NK-92 (cell line): ENCODE results near the gene RHBDL2.
"Not testable (repeated sequence)": the region's sequence is repeated elsewhere in the genome, so short reads cannot be mapped to it uniquely, and the experiment has no call there.

Experiments used
- DNase-seq: peaks from one replicate; lab custom pipeline; 2025; ENCODE audit not compliant: unreplicated experiment; lab: John Stamatoyannopoulos, UW

The RHBDL2 gene

GRCh38 chr1:38941527-38942019 is at the start of gene RHBDL2:
RHBDL2 (minus strand) TSS chr1:38941830; CDS start chr1:38919212, 22,618 bp downstream.
- DNase-seq = no peak

DNA sequence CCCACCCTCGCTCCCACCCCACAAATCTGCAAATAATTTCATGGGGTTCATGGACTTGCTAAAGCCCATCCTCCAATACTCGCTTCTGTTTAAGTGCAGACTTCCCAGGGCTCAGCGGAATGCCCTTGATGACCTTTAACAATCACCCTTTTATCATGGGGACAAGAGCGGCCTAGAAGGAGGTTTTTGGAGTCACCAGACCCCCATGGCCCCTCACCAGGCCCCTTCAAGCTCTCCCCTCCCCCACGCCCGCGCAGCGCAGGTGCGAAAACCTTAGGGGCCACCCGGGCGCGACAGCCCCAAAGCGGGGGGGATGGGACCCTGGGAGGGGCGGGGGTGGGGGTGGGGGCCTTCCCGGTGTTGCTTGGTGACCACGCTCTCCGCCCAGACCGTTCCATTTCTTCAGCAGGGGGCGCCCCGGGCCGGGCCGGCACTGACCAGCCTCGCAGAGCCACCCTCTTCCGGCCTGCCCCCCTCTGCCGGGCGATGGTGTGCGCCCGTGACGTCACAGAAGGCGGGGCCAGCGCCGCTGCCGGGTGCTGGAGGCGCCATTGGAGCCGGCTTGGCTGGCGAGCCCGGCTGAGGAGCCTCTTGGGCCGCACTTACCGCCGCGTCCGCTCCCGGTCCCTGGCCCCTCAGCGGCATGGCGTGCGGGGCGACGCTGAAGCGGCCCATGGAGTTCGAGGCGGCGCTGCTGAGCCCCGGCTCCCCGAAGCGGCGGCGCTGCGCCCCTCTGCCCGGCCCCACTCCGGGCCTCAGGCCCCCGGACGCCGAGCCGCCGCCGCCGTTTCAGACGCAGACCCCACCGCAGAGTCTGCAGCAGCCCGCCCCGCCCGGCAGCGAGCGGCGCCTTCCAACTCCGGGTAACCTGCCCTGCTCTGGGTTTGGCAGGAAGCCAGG is 49.4 kb upstream of the RHBDL2 start, which contains the start of gene AKIRIN1:
Gene AKIRIN1, plus strand, starts transcription at position 539 of the 900 bp plus-strand sequence. Its CDS starts 105 bp downstream, at position 644.
- peak; percentile 40 for DNase-seq

- DNase-seq = no peak
Observed at GRCh38 chr1:38990386-38990737, 48.7 kb upstream of the RHBDL2 start.

- no peak for DNase-seq
Observed at GRCh38 chr1:38989979-38990378, 48.3 kb upstream of the RHBDL2 start.

GRCh38 chr1:38979380-38979779 is 37.8 kb upstream of the RHBDL2 start:
- DNase-seq = not testable (repeated sequence)

DNA sequence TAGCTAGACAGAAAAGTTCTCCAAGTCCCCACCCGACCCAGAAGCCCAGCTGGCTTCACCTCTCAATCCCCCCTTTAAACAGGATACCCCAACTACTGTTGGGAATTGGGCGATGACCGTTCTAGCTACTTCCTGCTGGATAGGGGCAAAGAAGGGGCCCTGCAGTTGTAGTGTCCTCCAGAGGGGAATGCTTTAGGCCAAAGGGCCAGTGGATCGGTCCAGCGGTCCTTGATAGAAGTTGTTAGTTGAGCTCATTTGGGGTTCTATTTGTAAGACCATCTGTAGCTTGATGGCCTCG is 36.6 kb upstream of the RHBDL2 start:
- DNase-seq = not testable (repeated sequence)

DNA sequence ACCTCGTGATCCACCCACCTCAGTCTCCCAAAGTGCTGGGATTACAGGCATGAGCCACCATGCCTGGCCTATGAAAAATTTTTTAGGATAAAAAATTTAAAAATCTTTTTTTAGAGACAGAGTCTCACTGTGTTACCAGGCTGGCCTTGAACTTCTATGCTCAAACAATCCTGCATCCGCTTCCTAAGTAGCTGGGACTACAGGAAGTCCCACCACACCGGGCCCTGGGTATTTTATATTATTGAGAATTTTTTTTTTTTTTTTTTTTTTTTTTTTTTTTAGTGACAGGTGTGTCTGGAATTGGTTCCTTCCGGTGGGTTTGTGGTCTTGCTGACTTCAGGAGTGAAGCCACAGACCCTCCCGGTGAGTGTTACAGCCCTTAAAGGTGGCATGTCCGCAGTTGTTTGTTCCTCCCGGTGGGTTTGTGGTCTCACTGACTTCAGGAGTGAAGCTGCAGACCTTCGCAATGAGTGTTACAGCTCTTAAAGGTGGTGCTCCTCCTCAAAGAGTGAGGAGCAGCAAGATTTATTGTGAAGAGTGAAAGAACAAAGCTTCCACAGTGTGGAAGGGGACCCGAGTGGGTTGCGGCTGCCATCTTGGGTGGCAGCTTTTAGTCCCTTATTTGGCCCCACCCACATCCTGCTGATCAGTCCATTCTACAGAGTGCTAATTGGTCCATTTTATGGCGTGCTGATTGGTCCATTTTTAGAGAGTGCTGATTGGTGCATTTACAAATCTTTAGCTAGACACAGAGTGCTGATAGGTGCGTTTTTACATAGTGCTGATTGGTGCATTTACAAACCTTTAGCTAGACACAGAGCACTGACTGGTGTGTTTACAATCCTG is 36.0 kb upstream of the RHBDL2 start:
- not testable (repeated sequence) for DNase-seq

- DNase-seq = no peak
Observed at GRCh38 chr1:38973659-38974437, 32.2 kb upstream of the RHBDL2 start.

DNA sequence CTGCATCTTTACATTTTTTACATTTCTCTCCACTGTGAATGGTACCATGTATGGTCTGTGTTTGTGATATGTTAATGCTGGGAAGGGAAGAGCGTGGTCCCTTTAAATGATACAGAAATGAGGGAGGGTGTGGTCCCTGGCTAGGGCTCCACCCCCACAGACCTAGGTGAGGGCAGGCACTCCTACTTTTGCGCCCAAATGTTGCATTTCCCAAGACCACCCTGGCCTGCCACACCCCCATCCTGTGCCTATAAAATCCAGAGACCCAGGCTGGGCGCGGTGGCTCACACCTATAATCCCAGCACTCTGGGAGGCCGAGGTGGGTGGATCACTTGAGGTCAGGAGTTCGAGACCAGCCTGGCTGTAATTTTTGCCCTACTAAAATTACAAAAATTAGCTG is 31.5 kb upstream of the RHBDL2 start:
- not testable (repeated sequence) for DNase-seq

GRCh38 chr1:38964140-38964548 is 22.5 kb upstream of the RHBDL2 start:
- DNase-seq = no peak

DNA sequence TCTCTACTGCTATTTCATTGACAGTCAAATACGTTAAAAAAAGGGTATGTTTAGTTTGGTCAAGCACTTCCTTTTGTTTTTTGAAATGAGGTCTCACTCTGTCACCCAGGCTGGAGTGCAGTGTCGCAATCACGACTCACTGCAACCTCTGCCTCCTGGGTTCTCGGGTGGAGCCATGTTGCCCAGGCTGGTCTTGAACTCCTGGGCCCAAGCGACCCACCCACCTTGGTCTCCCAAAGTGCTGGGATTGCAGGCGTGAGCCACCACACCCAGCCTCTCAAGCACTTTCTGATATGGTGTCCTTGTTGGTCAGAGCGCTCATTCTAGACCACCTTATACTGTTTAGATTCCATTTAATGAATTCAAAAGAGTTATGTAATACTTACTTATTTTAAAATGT is 20.9 kb upstream of the RHBDL2 start:
- DNase-seq = peak; percentile 3

GRCh38 chr1:38962113-38962512 is 20.5 kb upstream of the RHBDL2 start:
- no peak for DNase-seq

DNA sequence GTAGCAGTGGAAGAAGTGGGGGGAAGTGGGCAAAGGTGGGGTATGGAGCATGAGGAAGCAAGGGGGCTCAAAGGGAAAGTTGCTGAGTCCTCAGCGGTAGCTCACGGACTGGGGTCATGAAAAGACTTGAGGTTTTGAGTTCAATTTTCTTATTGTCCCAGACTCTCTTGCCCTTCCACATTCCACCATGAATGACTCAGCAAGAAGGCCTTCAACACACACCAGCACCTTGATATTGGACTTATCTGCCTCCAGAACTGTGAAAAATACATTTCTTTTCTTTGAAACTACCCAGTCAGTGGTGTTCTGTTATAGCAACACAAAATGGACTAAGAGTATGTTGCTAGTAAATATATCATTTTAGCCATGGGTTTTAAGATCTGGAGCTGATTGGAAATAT is 17.3 kb upstream of the RHBDL2 start:
- no peak for DNase-seq

DNA sequence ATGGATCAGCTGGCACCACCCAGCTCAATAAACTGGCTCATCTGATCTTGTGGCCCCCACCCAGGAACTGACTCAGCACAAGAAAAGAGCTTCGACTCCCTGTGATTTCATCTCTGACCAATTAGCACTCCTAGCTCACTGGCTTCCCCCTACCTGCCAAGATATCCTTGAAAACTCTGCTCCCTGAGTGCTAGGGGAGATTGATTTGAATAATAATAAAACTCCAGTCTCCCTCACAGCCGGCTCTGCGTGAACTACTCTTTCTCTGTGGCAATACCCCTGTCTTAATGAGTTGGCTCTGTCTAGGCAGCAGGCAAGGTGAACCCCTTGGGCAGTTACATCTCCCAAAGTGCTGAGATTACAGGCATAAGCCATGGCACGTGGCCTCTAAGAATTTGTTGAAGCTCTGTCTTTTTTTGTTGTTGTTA is 11.8 kb upstream of the RHBDL2 start:
- DNase-seq = no peak

DNA sequence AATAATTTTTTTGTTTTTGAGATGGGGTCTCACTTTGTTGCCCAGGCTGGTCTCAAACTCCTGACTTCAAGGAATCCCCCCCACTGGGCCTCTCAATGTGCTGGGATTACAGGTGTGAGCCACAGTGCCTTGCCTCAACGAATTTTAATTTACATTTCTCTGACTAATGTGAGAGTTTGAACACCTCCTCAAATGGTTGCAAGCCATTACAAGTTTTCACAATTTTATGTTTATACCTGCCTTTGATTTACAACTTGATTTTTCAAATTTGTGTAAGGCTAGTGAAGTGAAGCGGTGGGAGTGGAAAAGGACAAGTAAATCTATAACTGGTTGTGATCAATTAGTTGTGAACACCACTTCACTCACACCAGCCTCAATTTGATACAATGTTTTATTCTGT is 8.9 kb upstream of the RHBDL2 start:
- DNase-seq = no peak

- DNase-seq = no peak
Observed at GRCh38 chr1:38944547-38944946, 2.9 kb upstream of the RHBDL2 start.

DNA sequence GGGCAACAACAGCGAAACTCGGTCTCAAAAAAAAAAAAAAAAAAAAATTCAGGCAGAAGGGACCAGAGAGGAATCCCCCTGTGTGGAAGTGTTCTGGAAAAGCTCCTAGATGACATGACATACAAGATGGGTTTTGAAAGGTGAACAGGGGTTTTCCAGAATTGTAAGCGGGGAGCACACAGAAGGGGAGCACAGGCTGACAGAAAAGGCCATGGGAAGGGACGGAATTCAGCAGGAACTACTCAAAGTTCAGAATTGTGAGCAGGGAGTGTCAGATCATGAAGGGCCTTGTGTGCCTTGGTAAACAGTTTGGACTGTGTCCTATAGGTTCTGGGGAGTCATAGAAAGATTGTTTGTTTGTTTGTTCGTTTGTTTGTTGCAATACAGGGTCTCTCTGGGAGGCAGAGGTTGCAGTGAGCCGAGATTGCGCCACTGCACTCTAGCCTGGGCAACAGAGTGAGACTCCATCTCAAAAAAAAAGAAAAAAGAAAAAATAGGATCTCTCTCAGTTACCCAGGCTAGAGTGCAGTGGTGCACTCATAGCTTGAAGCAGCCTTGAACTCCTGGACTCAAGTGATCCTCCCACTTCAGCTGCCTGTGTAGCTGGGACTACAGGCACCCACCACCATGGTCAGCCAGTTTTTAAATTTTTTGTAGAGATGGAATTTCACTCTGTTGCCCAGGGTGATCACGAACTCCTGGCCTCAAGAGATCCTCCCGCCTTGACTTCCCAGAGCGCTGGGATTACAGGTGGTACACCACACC is 1.2 kb upstream of the RHBDL2 start:
- DNase-seq = no peak

DNA sequence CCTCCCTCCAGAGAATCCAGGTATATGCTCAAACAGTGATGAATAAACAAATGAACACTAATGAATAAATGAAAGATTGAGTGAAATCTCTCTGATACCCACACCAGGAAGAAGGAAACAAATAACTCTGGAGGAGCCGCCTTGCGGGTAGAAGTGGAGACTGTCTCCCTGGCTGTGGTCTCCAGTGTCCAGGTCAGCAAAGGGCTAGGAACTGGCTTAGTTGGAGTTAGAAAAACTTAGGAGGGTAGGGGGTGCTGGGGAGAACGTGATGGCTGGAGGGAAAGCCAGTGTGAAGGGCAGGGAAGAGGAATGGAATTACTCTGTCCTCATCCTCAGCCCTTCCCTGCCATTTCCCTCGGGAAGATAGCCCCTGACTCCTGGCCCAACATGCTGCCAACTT is 537 bp downstream of the RHBDL2 start:
- no peak for DNase-seq

GRCh38 chr1:38940339-38941047 is 1.1 kb downstream of the RHBDL2 start:
- no peak for DNase-seq
